GM15510 (cell line): ENCODE measurements around the gene NEK6.
A peak's percentile ranks its signal among the peaks of the same experiment; 100 is the strongest.

Experiments
- POLR2A ChIP-seq: IDR thresholded peaks from 3 replicates; pipeline ENCODE4 v1.6.1; 2011; ENCODE audit warnings: borderline replicate concordance; ENCODE audit not compliant: insufficient read length; ENCODE audit errors: extremely low read depth

Gene NEK6

GRCh38 chr9:124292696-124293593 is 35.2 kb downstream of the NEK6 start:
- TF ChIP-seq POLR2A: no peak

GRCh38 chr9:124293718-124294506 is 36.2 kb downstream of the NEK6 start:
- no peak for TF ChIP-seq POLR2A

- no peak for TF ChIP-seq POLR2A
These were observed 37.5 kb downstream of the NEK6 start for GRCh38 chr9:124295159-124295794.

GRCh38 chr9:124296094-124296493 is 38.3 kb downstream of the NEK6 start:
- no peak for TF ChIP-seq POLR2A

- TF ChIP-seq POLR2A: peak; percentile 8
These were observed 39.2 kb downstream of the NEK6 start for GRCh38 chr9:124296796-124297550.

GRCh38 chr9:124297551-124297901 is 39.8 kb downstream of the NEK6 start:
- peak; percentile 5 for TF ChIP-seq POLR2A

GRCh38 chr9:124297915-124298645 is 40.3 kb downstream of the NEK6 start:
- TF ChIP-seq POLR2A: no peak

- TF ChIP-seq POLR2A: no peak
These were observed 41.0 kb downstream of the NEK6 start for GRCh38 chr9:124298646-124299235.

- no peak for TF ChIP-seq POLR2A
These were observed 41.9 kb downstream of the NEK6 start for GRCh38 chr9:124299515-124300090.

GRCh38 chr9:124300312-124300711 is 42.6 kb downstream of the NEK6 start:
- TF ChIP-seq POLR2A: no peak

GRCh38 chr9:124302921-124303320 is 45.2 kb downstream of the NEK6 start:
- no peak for TF ChIP-seq POLR2A

GRCh38 chr9:124303762-124304161 is 46.0 kb downstream of the NEK6 start:
- TF ChIP-seq POLR2A: no peak

- TF ChIP-seq POLR2A: no peak
These were observed 46.5 kb downstream of the NEK6 start for GRCh38 chr9:124304285-124304684.

- TF ChIP-seq POLR2A: no peak
These were observed 48.5 kb downstream of the NEK6 start for GRCh38 chr9:124306098-124306735.
